Nephron progenitor cell (in vitro differentiated cells): Measurements from ENCODE around the gene CPEB2.

ENCODE experiments used
- DNase-seq: peaks from one replicate; pipeline ENCODE4 v3.0.0; 2021
- H3K27ac Mint-ChIP-seq: 2 replicates; pipeline ENCODE4 v1.8.0; 2021; ENCODE audit warnings: mild to moderate bottlenecking, moderate library complexity, mixed read lengths
- H3K27me3 Mint-ChIP-seq: 2 replicates; pipeline ENCODE4 v1.8.0; 2021; ENCODE audit warnings: mild to moderate bottlenecking, low read depth, mixed read lengths; ENCODE audit not compliant: poor library complexity
- H3K36me3 Mint-ChIP-seq: 2 replicates; pipeline ENCODE4 v1.8.0; 2021; ENCODE audit warnings: low read depth, mixed read lengths
- H3K4me1 Mint-ChIP-seq: 2 replicates; pipeline ENCODE4 v1.8.0; 2021; ENCODE audit warnings: mixed read lengths
- H3K4me3 Mint-ChIP-seq: 2 replicates; pipeline ENCODE4 v1.8.0; 2021; ENCODE audit warnings: mild to moderate bottlenecking, moderate library complexity, mixed read lengths
- H3K9me3 Mint-ChIP-seq: 2 replicates; pipeline ENCODE4 v1.8.0; 2021; ENCODE audit warnings: mild to moderate bottlenecking, moderate library complexity, mixed read lengths
- TF ChIP-seq, protein P1 (sequence below): fragments of 200-600 bp; sonication (generic); IDR thresholded peaks from 2 replicates; pipeline ENCODE4 v1.5.0; 2021; ENCODE audit warnings: antibody characterized with exemption

The CPEB2 gene

GRCh38 chr4:15012017-15012788 is 9.9 kb downstream of the CPEB2 start:
- TF ChIP-seq, protein P1, sequence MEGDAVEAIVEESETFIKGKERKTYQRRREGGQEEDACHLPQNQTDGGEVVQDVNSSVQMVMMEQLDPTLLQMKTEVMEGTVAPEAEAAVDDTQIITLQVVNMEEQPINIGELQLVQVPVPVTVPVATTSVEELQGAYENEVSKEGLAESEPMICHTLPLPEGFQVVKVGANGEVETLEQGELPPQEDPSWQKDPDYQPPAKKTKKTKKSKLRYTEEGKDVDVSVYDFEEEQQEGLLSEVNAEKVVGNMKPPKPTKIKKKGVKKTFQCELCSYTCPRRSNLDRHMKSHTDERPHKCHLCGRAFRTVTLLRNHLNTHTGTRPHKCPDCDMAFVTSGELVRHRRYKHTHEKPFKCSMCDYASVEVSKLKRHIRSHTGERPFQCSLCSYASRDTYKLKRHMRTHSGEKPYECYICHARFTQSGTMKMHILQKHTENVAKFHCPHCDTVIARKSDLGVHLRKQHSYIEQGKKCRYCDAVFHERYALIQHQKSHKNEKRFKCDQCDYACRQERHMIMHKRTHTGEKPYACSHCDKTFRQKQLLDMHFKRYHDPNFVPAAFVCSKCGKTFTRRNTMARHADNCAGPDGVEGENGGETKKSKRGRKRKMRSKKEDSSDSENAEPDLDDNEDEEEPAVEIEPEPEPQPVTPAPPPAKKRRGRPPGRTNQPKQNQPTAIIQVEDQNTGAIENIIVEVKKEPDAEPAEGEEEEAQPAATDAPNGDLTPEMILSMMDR = no peak
- no peak overlapping the region for H3K4me3 Mint-ChIP-seq
- H3K9me3 Mint-ChIP-seq = no peaks in the 10 kb centered on the region
- DNase-seq = no peak
- no peak overlapping the region for H3K27ac Mint-ChIP-seq
- H3K36me3 Mint-ChIP-seq = no peaks in the 10 kb centered on the region
- peaks cover 3% of the 10 kb centered on the region for H3K27me3 Mint-ChIP-seq
- H3K4me1 Mint-ChIP-seq = no peaks in the 10 kb centered on the region

DNA sequence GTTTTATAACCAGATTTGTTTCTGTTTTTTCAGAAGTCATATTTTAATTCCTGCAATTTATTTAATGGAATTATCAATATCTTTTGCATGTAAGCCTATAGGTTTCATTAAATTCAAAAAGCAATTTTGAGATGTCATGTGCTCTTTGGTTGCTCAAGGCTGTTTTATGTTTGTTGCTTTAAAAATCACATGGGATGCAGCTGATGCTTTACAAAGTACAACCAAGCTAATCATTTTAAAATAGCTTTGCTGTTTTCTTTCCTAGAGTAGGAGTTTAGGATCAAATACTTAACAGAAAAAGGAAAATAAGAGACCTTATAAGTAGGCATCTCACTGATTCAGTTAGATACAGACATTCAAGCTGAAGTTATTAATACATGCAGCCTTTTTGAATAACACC is 11.3 kb downstream of the CPEB2 start:
- H3K4me1 Mint-ChIP-seq = no peaks in the 10 kb centered on the region
- no peak overlapping the region for H3K27ac Mint-ChIP-seq
- TF ChIP-seq, protein P1 = no peak
- no peaks in the 10 kb centered on the region for H3K36me3 Mint-ChIP-seq
- no peak overlapping the region for H3K4me3 Mint-ChIP-seq
- no peaks in the 10 kb centered on the region for H3K27me3 Mint-ChIP-seq
- no peak for DNase-seq
- no peaks in the 10 kb centered on the region for H3K9me3 Mint-ChIP-seq

- H3K27me3 Mint-ChIP-seq = no peaks in the 10 kb centered on the region
- no peaks in the 10 kb centered on the region for H3K36me3 Mint-ChIP-seq
- H3K27ac Mint-ChIP-seq = no peak overlapping the region
- TF ChIP-seq, protein P1 = no peak
- H3K9me3 Mint-ChIP-seq = no peaks in the 10 kb centered on the region
- H3K4me1 Mint-ChIP-seq = no peaks in the 10 kb centered on the region
- H3K4me3 Mint-ChIP-seq = no peak overlapping the region
- no peak for DNase-seq
These were observed 12.9 kb downstream of the CPEB2 start for GRCh38 chr4:15015170-15015569.

GRCh38 chr4:15018361-15018760 is 16.1 kb downstream of the CPEB2 start:
- TF ChIP-seq, protein P1 = no peak
- DNase-seq = no peak
- Mint-ChIP-seq H3K4me1 (no peaks in the 10 kb centered on the region), H3K36me3 (no peaks in the 10 kb centered on the region), H3K27me3 (no peaks in the 10 kb centered on the region), H3K27ac (no peak overlapping the region), H3K4me3 (no peak overlapping the region), H3K9me3 (no peaks in the 10 kb centered on the region)

- no peak for DNase-seq
- Mint-ChIP-seq H3K36me3 (no peaks in the 10 kb centered on the region), H3K27me3 (peaks cover 4% of the 10 kb centered on the region), H3K9me3 (no peaks in the 10 kb centered on the region), H3K27ac (no peak overlapping the region), H3K4me1 (no peaks in the 10 kb centered on the region), H3K4me3 (no peak overlapping the region)
- TF ChIP-seq, protein P1 = no peak
These were observed 18.4 kb downstream of the CPEB2 start for GRCh38 chr4:15020502-15021286.
